CD4-positive, alpha-beta T cell treated with Interferon gamma for 1 hour (primary cell): Measurements from ENCODE around the gene RAB11FIP4.

ENCODE experiments used
- DNase-seq: peaks from one replicate; pipeline ENCODE4 v3.0.0-alpha.2; 2020

Gene RAB11FIP4

GRCh38 chr17:31488982-31489294, 97.5 kb downstream of the RAB11FIP4 start:
- DNase-seq, result no peak

DNA sequence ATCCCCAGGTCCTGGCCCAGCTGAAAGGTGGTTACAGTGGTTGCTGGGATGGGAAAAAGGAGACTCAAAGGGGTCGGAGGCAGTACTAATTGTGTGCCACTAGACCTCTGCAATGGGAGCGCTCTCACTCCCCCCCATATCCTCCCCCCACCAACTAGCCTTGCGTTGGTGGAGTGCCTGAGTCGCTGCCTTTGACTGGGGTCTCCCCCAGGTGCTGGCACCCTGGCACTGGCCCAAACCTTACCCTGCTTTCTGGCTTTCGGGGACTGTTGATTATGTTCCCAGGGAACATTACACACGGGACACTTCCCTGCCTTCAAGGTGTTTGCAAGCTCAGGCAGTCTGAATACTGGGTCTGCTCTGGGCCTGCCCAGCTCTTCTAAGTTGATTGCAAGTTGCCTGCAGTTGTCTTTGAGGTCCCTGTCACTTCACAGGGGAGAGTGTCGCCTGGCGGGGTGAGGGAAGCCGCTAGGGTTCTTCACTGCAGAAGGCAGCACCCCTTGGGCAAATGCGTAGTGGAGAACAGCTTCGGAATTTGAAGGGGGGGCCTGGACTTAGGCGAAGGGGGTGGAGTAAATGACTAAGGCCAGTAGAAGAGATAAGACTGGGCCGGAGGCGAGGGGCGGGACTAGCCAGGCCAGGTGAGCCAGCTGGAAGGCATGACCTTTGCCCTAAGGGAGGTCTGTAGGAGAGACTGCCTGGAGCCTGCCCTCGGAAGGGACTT, 98.0 kb downstream of the RAB11FIP4 start:
- DNase-seq, result no peak

GRCh38 chr17:31490019-31490650, 98.7 kb downstream of the RAB11FIP4 start:
- DNase-seq, result no peak

- DNase-seq, result no peak
These were observed 99.3 kb downstream of the RAB11FIP4 start for GRCh38 chr17:31490671-31491375.

DNA sequence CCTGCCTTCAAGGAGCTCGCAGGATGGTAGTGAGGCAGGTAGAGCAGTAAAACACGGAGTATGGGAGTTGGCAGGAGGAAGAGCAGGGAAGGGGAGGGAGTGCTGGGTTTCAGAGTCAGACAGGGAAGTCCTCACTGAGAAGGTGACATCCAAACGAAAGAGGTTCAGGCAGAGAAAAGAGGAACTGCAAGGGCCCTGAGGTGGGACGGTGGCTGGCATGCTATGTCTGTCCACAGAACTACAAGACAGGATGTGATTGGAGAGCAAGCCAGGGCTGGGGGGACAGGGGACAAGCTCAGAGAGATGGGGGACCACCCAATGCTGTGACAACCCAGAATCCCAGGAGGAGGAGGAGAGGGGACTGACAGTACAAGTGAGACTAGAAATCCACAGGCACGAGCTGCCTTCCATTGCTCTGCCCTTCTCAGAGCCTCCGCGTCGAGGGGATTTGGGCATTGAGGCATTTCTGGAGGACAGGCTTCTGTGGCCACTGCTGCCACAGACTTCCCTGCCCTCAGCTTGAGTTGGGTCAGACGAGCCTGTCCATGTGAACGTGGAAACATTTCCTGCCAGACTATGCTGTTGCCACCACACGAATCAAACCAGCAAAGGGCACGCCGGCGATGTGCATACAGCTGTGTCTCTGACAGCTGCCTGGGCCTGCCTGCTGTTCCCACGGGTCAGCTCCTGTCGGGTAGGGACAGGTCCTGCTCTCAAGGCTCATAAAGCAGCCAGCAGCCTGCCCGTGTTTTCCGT, 100.1 kb downstream of the RAB11FIP4 start:
- peak; percentile 56 for DNase-seq

DNA sequence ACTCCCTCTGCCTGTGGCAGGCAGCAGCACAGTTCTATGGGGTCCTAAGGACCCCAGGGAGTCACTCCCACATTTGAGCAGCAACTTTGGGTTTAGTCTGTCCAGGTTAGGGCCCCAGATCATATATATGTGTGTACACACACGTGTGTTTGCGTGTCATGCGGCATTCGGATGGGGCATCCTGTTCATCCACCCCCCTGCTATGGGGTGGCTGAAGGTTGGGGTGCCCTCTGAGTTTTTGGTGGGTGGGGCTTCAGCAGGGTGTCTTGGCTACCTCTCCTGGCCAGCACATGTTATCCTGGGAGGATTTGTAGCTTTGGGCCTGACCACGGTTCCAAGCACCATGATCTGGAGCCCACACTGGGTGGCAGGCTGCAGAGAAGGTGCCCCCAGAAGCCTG, 100.7 kb downstream of the RAB11FIP4 start:
- DNase-seq, result no peak

DNA sequence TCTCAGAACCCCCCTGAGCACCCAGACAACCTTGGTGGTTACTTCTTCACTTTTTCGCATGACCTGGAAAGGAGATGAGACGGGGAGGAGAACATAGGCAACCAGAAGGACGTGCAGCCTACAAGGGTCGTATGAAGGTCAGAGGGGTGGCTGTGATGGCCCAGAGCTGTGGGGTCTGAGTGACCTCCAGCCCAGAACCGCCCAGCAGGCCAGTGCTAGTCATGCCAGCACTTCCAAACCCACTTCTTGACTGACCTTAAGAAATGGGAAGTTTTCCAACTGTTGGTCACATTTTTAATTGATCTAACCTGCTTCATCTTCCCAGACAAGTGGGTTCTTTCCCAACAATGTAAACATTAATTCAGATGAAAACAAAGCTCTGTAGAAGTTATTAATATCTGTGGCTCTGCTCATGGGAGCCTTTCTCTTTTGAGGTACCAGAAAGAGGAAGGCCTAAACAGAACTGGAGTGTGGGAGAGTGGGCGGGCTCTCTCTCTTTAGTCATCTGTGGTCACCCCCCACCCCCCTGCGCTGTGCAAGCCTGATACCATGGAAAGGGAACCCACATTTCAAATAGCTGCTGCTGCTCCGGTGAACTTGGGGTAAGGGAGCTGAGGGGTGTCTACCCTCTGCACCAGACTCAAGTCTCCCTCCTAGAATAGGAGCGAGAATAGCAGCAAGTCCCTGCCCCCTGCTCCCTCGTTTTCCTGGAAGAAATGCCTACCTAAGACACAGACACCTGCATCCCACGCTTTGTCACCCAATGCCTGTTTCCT, 101.6 kb downstream of the RAB11FIP4 start:
- peak; percentile 69 for DNase-seq

- DNase-seq, result no peak
These were observed 102.2 kb downstream of the RAB11FIP4 start for GRCh38 chr17:31493656-31494155.

DNA sequence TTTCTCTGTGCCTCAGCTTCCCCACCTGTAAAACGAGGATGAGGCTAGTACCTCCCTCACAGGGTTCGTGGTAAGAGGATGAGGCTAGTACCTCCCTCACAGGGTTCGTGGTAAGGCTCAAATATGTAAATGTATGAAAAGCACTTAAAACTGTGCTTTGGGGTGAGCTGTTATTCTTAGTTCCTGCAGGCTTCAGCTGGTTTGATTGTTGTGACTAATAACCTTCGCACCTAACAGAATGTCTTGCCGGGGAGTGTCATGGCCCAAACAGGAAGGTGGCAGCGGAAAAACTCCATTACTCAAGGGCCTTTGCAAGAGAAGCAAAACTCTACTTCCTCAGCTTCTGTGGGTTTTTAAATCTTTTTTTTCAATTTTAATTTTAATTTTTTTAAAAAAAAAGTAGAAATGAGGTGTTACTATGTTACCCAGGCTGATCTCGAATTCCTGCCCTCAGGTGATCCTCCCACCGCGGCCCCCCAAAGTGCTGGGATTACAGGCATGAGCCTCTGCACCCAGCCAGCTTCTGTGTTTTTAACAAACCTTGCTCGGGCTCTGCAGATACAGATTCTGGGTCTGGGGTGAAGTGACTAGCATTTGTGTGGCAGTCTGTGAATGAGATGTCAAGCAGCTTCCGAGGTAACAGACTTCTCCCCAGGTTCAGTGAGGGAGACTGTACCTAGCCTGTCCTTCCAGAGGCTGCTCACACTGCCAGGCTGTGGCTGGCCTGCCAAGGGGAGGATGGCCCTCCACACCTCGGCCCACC, 103.0 kb downstream of the RAB11FIP4 start:
- peak; percentile 57 for DNase-seq

DNA sequence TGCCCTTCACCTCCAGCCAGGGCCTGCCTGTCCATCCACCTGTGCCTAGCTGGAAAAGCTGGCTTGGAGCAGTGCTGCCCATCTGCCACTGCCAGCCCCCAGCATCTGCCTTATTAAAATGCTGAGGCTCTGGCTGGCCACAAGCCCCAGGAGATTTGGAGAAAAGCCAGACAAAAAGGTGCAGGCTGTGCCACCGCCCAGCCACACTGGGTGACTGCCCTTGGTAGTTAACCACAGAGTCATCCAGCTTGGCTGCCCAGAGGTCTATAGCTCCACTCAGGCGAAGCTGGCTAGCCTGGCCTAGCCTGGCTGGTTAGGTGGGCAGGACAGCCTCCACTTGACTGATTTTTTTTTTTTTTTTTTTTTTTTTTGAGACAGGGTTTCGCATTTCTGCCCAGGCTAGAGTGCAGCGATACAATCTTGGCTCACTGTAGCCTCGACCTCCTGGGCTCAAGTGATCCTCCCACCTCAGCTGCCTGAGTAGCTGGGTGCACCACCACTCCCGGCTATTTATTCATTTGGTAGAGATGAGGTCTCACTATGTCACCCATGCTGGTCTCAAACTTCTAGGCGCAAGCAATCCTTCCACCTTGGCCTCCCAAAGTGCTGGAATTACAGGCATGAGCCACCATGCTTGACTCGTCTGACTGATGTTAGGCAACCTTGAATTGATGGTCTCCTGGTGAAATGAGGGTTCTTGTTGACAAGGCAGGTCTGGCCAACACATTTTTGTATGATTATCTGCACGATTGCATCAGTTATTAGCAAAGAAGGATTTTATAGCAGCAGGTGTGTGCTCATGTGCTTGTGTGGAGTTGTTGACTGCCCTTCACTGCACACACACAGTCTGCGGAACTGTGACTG, 103.8 kb downstream of the RAB11FIP4 start:
- DNase-seq, result no peak

DNA sequence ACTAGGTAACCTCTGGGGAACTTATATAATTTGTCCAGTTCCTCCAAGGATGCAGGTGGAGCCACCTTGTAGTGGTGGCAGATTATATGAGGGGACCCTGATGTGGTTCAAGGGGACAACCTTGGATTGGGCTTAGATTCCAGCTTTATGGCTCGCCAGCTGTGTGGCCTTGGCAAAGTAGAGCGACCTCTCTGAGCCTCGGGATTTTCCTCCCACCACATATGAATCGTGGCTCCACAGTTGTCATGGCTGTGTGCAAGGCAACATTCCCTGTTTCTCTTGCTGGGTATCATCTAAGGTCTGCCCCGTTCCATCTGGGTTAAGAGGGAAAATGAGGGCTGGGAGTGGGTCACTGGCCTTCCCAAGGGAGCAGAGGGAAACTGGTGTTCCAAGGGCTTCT, 104.6 kb downstream of the RAB11FIP4 start:
- no peak for DNase-seq

- DNase-seq, result no peak
These were observed 105.1 kb downstream of the RAB11FIP4 start for GRCh38 chr17:31496601-31497000.

GRCh38 chr17:31497431-31497830, 106.0 kb downstream of the RAB11FIP4 start:
- DNase-seq, result no peak

GRCh38 chr17:31497994-31498826, 106.7 kb downstream of the RAB11FIP4 start:
- DNase-seq, result no peak

GRCh38 chr17:31499771-31500554, 108.5 kb downstream of the RAB11FIP4 start:
- no peak for DNase-seq

GRCh38 chr17:31506517-31506916, 115.0 kb downstream of the RAB11FIP4 start:
- DNase-seq, result no peak

DNA sequence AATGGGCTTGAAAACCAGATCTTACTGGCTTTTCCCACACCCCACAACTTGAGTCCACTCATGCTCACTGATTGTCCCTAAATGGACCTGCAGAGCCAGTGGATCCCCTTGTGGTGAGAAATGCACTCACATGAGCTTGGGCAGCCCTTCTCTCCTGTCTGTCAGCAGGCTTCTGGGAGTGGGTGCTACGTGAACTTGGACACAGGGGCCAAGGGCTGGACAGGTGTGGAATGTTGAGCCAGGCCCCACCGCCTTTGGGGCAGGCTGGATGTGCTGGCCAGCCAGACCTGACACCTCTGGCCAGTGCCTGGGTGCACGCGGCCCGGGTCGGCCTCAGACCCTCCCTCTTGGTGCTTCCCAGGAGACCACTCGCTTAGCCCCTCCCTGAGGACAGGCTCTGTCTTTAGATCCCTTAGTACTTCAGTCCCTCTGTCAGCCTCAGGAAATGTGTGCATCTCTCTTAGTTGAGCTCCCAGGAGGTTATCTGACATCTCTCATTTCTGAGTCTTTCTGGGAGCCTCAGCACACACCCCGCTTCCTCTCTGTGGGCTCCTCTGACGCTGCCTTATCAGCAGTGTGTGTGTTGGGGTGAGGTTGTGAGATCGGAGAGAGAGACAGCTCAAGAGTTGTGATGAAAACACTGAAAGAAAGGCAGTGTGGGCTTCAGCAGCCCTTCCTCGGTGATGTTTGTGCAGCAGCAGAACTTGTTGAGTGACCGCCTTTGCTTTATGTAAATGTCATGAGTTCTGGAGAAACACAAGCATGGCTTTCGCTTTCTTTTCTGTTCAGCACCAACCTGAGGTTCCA, 117.0 kb downstream of the RAB11FIP4 start:
- DNase-seq, result peak; percentile 72
